Thyroid gland (tissue), 4 donors: ENCODE measurements around the gene PHACTR3.

Source experiments
- POLR2A ChIP-seq, 2 donors: fragments of 450-650 bp; IDR thresholded peaks; one replicate each; pipeline ENCODE4 v1.6.1; 2017; ENCODE audit warnings: antibody characterized with exemption in 2 of 2, mild to moderate bottlenecking in 2 of 2, moderate library complexity in 1 of 2
- TF ChIP-seq, protein P1 (sequence below), 6 experiments: fragments of 200-600 bp in 3 of 6; fragments of 450-650 bp in 3 of 6; sonication (generic) in 3 of 6; IDR thresholded peaks; one replicate each; pipeline ENCODE4 v1.5.1; 2016 to 2019; ENCODE audit warnings: antibody characterized with exemption in 6 of 6, mild to moderate bottlenecking in 2 of 6, inconsistent platforms in 1 of 6, moderate library complexity in 1 of 6

DNA sequence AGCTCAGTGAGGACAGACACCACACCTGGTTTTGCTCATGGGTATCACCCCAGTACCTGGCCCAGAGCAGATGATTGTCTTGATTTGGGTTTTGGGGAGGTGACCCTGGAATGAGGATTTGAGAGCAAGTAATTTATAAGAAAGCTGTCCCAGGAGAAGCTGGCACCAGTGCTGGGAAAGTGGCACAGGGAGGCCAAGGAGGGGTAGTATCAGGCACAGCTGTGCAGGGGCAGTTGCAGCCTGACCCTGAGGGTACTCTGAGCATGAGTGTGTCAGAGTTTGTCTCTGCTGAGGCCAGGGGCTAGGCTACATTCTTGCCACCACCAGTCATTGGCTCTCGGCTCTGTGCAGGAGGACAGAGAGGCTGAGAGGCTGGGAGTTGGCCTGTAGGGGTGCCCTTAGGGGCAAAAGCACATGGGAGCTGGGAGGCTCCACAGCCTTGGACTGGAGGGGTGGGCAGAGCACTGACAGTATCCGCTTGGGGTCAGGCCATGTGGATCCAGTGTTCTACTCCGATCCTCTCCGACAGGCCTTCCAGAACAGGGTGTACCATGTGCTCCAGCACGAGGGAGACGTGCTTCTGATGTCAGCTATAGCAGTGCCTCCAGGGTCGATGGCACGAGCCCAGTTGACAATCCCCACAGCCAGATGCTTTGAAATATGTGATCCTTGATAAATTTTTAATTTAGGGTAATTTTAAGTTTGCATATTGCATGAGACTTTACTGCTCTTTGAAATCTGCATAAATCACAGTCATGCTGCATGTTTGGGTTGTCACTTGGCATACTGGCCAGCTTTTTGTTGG is 121.3 kb downstream of the PHACTR3 start:
- TF ChIP-seq POLR2A (IDR thresholded peaks at IDR 0.05): no peak
- TF ChIP-seq, protein P1, sequence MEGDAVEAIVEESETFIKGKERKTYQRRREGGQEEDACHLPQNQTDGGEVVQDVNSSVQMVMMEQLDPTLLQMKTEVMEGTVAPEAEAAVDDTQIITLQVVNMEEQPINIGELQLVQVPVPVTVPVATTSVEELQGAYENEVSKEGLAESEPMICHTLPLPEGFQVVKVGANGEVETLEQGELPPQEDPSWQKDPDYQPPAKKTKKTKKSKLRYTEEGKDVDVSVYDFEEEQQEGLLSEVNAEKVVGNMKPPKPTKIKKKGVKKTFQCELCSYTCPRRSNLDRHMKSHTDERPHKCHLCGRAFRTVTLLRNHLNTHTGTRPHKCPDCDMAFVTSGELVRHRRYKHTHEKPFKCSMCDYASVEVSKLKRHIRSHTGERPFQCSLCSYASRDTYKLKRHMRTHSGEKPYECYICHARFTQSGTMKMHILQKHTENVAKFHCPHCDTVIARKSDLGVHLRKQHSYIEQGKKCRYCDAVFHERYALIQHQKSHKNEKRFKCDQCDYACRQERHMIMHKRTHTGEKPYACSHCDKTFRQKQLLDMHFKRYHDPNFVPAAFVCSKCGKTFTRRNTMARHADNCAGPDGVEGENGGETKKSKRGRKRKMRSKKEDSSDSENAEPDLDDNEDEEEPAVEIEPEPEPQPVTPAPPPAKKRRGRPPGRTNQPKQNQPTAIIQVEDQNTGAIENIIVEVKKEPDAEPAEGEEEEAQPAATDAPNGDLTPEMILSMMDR (IDR thresholded peaks at IDR 0.05): no peak
